Stimulated activated CD8-positive, alpha-beta memory T cell treated with anti-CD3 and anti-CD28 coated beads, Interleukin-4, amount 100 ng/mL, for 4 hours (primary cell): Measurements from ENCODE around the gene BST1.

Experiments used
- DNase-seq, 2 donors: peaks; one replicate each; pipeline ENCODE4 v3.0.0-alpha.2; 2020; ENCODE audit warnings: low read depth in 2 of 2, low spot score in 1 of 2

BST1 gene

GRCh38 chr4:15676039-15676438 lies 26.8 kb upstream of the BST1 start:
- no peak for DNase-seq

GRCh38 chr4:15676899-15677298 lies 26.0 kb upstream of the BST1 start:
- no peak for DNase-seq

GRCh38 chr4:15677507-15677988 lies 25.3 kb upstream of the BST1 start:
- DNase-seq = no peak

- no peak for DNase-seq
Observed at GRCh38 chr4:15681067-15681371, 21.8 kb upstream of the BST1 start.

GRCh38 chr4:15681372-15682241 lies 21.3 kb upstream of the BST1 start, which contains the start of gene FAM200B:
FAM200B (plus strand) TSS chr4:15681827; CDS start chr4:15686978, 5,151 bp downstream.
- peak; percentile 89 to 99 for DNase-seq

GRCh38 chr4:15682242-15683142 lies 20.4 kb upstream of the BST1 start:
- DNase-seq = no peak

- no peak for DNase-seq
Observed at GRCh38 chr4:15683143-15683495, 19.7 kb upstream of the BST1 start.

- no peak for DNase-seq
Observed at GRCh38 chr4:15684498-15684897, 18.4 kb upstream of the BST1 start.

GRCh38 chr4:15688051-15688450 lies 14.8 kb upstream of the BST1 start:
- DNase-seq = no peak

GRCh38 chr4:15689540-15689939 lies 13.3 kb upstream of the BST1 start:
- DNase-seq = no peak

GRCh38 chr4:15690020-15690809 lies 12.7 kb upstream of the BST1 start:
- DNase-seq = no peak

GRCh38 chr4:15691346-15692135 lies 11.3 kb upstream of the BST1 start:
- no peak for DNase-seq

GRCh38 chr4:15692602-15693001 lies 10.3 kb upstream of the BST1 start:
- no peak for DNase-seq

GRCh38 chr4:15694431-15694830 lies 8.4 kb upstream of the BST1 start:
- DNase-seq = no peak

GRCh38 chr4:15695240-15695699 lies 7.6 kb upstream of the BST1 start:
- no peak for DNase-seq

GRCh38 chr4:15695729-15696128 lies 7.1 kb upstream of the BST1 start:
- DNase-seq = no peak

GRCh38 chr4:15696866-15697265 lies 6.0 kb upstream of the BST1 start:
- DNase-seq = no peak

GRCh38 chr4:15703439-15703838 lies 574 bp downstream of the BST1 start:
- DNase-seq = no peak

- DNase-seq = no peak
Observed at GRCh38 chr4:15704129-15704528, 1.3 kb downstream of the BST1 start.

- DNase-seq = no peak
Observed at GRCh38 chr4:15706646-15707362, 3.9 kb downstream of the BST1 start.
